ENCODE measurements around the gene DTL. TPM values are rescaled to one million over a fixed set of nuclear protein-coding genes. Genes with fewer than 3 reads are reported as not detected.

The DTL gene
- total RNA-seq, 2 experiments from 2014 or later = 92.0 to 95.9 TPM

GRCh38 chr1:212142883-212143530, 107.5 kb downstream of the DTL start:
- DNase-seq = no peak
- Mint-ChIP-seq H3K4me1 (ENCODE audit: low read depth) (no peaks in the 10 kb centered on the region), H3K27me3 (no peaks in the 10 kb centered on the region), H3K36me3 (ENCODE audit: low read depth) (peaks cover 2% of the 10 kb centered on the region), H3K4me3 (no peak overlapping the region), H3K9me3 (no peaks in the 10 kb centered on the region), H3K27ac (no peak overlapping the region)
- intact Hi-C loops (cut with micrococcal nuclease) = no loop called here
- CTCF ChIA-PET = no interaction called here
- no peak for ATAC-seq
- POLR2A ChIA-PET = no interaction called here
- TF ChIP-seq CTCF (IDR thresholded peaks at IDR 0.05) = no peak

DNA sequence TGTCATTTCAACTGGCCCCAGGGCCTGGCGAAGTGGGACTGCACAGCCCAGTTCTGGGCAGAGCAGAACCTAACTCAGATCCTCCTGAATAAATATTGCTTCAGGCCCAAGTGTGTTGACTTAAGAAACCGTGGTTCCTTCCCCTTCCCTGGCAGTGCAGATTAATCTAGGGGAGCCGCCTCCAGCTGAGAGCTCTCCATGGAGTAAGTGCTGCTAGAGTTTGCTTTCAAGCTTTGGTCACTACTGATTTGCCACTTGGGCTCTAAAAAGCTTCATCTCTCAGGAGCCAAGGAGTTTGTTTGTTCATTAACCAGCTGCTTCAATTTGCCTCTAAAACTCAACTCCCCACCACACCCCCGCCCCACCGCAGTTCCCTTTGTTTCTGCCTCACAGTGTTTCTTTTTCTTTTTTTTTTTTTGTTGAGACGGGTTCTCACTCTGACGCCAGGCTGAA, 112.1 kb downstream of the DTL start:
- no peaks in the 10 kb centered on the region for H3K4me1 Mint-ChIP-seq (ENCODE audit: low read depth)
- TF ChIP-seq CTCF (IDR thresholded peaks at IDR 0.05) = no peak
- H3K27ac Mint-ChIP-seq = no peak overlapping the region
- POLR2A ChIA-PET = interaction anchor here (1.0 kb wide), 1 partner anchor 14 kb away, joined by 3 read pairs; no protein-coding TSS in a partner anchor
- intact Hi-C loops (cut with micrococcal nuclease) = no loop called here
- H3K4me3 Mint-ChIP-seq = no peak overlapping the region
- DNase-seq (no peak), ATAC-seq (no peak)
- H3K27me3 Mint-ChIP-seq = no peaks in the 10 kb centered on the region
- no peaks in the 10 kb centered on the region for H3K9me3 Mint-ChIP-seq
- CTCF ChIA-PET = interaction anchor here (0.6 kb wide), 1 partner anchor 67 kb away, joined by 3 read pairs; no protein-coding TSS in a partner anchor
- H3K36me3 Mint-ChIP-seq (ENCODE audit: low read depth) = peaks cover 2% of the 10 kb centered on the region

GRCh38 chr1:212149566-212149965, 114.0 kb downstream of the DTL start:
- Mint-ChIP-seq H3K4me1 (ENCODE audit: low read depth) (no peaks in the 10 kb centered on the region), H3K36me3 (ENCODE audit: low read depth) (peaks cover 2% of the 10 kb centered on the region), H3K27ac (no peak overlapping the region), H3K4me3 (no peak overlapping the region), H3K27me3 (no peaks in the 10 kb centered on the region), H3K9me3 (no peaks in the 10 kb centered on the region)
- ChIA-PET CTCF (no interaction called here), POLR2A (no interaction called here)
- DNase-seq = no peak
- ATAC-seq = no peak
- intact Hi-C loops (cut with micrococcal nuclease) = no loop called here
- no peak for TF ChIP-seq CTCF (IDR thresholded peaks at IDR 0.05)

GRCh38 chr1:212152308-212152693, 116.8 kb downstream of the DTL start:
- POLR2A ChIA-PET = interaction anchor here (1.4 kb wide), 1 partner anchor 116 kb away, joined by 3 read pairs; the partner anchor contains the start of gene DTL
- H3K36me3 Mint-ChIP-seq (ENCODE audit: low read depth) = no peaks in the 10 kb centered on the region
- no peaks in the 10 kb centered on the region for H3K9me3 Mint-ChIP-seq
- H3K4me1 Mint-ChIP-seq (ENCODE audit: low read depth) = no peaks in the 10 kb centered on the region
- CTCF ChIA-PET = interaction anchor here (1.1 to 1.6 kb wide), 3 partner anchors 9 to 303 kb away, joined by 3 to 4 read pairs (median 3); no protein-coding TSS in a partner anchor
- no peak overlapping the region for H3K4me3 Mint-ChIP-seq
- intact Hi-C loops (cut with micrococcal nuclease) = no loop called here
- DNase-seq = no peak
- no peak for TF ChIP-seq CTCF (IDR thresholded peaks at IDR 0.05)
- no peak for ATAC-seq
- no peaks in the 10 kb centered on the region for H3K27me3 Mint-ChIP-seq
- no peak overlapping the region for H3K27ac Mint-ChIP-seq

- DNase-seq (no peak), ATAC-seq (no peak)
- H3K4me3 Mint-ChIP-seq = no peak overlapping the region
- no peaks in the 10 kb centered on the region for H3K4me1 Mint-ChIP-seq (ENCODE audit: low read depth)
- H3K27ac Mint-ChIP-seq = no peak overlapping the region
- no peaks in the 10 kb centered on the region for H3K27me3 Mint-ChIP-seq
- H3K36me3 Mint-ChIP-seq (ENCODE audit: low read depth) = no peaks in the 10 kb centered on the region
- TF ChIP-seq CTCF (IDR thresholded peaks at IDR 0.05) = no peak
- intact Hi-C loops (cut with micrococcal nuclease) = no loop called here
- no peaks in the 10 kb centered on the region for H3K9me3 Mint-ChIP-seq
- ChIA-PET CTCF (interaction anchor here (1.1 to 1.6 kb wide), 4 partner anchors 9 to 472 kb away, joined by 3 to 4 read pairs (median 3); no protein-coding TSS in a partner anchor), POLR2A (no interaction called here)
Measured at GRCh38 chr1:212152869-212153268, 117.3 kb downstream of the DTL start.

Data from activated CD8-positive, alpha-beta T cell treated with anti-CD3 and anti-CD28 coated beads for 36 hours (primary cell).